Lower leg skin (tissue), 3 donors: Measurements from ENCODE around the gene ANAPC2.

ENCODE experiments used
- CTCF ChIP-seq, 3 donors: fragments of 450-650 bp; IDR thresholded peaks; one replicate each; pipeline ENCODE4 v1.5.1; 2016; ENCODE audit warnings: antibody characterized with exemption in 3 of 3, mild to moderate bottlenecking in 3 of 3, moderate library complexity in 2 of 3
- POLR2A ChIP-seq, 2 donors: fragments of 450-650 bp; IDR thresholded peaks; one replicate each; pipeline ENCODE4 v1.6.1; 2016 to 2017; ENCODE audit warnings: antibody characterized with exemption in 2 of 2, mild to moderate bottlenecking in 1 of 2, moderate library complexity in 1 of 2

- TF ChIP-seq CTCF (IDR thresholded peaks at IDR 0.05), result no peak
- no peak for TF ChIP-seq POLR2A (IDR thresholded peaks at IDR 0.05)
Measured at GRCh38 chr9:137146527-137146918, 41.8 kb downstream of the ANAPC2 start.
